Spleen (tissue), 7 donors: Measurements from ENCODE around the gene GAPVD1.

Source experiments
- POLR2AphosphoS5 ChIP-seq, 3 donors: sonication (generic); formaldehyde crosslinking; IDR thresholded peaks; one replicate each; pipeline ENCODE4 v1.5.1; 2017; ENCODE audit warnings: antibody characterized with exemption in 3 of 3
- TF ChIP-seq, protein P1 (sequence below), 11 experiments: fragments of 200-600 bp in 7 of 11; fragments of 450-650 bp in 4 of 11; sonication (generic) in 4 of 11; IDR thresholded peaks in 8 of 11; conservative IDR thresholded peaks in 3 of 11; 1 replicate in 7 of 11; 2 replicates in 4 of 11; pipeline versions ENCODE4 v1.4.0 to v1.8.0; 2016 to 2021; ENCODE audit warnings: antibody characterized with exemption in 11 of 11, inconsistent platforms in 4 of 11, mild to moderate bottlenecking in 1 of 11
- donor health status: DM: no; HTN: no; CAD: no; lungs with moderate emphysema.
- donor health status: DM: no; HTN: no; CAD: no.
- donor health status: DM: no; HTN: no; CAD: no.

DNA sequence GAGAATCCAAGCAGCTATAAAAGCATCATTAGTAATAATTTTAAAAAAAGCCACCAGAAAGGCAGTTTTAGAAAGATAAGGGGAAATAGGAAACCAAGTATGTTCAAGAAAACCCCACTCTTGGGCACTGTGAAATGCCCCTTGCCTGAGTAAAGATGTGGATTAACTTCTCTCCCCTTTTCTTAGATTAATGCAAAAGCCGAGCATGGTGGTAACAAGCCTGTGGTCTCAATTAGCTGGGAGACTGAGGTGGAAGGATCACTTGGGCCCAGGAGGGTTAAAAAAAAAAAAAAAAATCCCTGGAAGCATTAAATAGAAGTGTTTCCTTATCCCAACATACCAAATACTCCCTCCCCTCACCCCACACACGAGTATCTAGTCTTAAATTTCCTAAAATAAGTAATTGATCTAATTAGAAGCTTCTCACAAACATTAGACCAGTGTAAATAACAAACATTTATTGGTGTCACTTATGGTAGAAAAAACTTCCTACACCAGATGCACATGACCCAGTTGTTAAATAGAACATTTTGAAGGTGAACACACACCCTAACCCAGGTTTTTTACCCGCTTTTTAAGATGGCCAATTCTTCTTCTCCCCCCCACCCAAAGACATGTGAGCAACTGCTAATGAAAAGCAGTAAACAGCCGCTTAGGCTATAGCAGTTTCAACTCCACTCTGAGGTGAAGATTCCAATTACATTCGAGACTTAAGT is 25.7 kb upstream of the GAPVD1 start:
- TF ChIP-seq, protein P1, sequence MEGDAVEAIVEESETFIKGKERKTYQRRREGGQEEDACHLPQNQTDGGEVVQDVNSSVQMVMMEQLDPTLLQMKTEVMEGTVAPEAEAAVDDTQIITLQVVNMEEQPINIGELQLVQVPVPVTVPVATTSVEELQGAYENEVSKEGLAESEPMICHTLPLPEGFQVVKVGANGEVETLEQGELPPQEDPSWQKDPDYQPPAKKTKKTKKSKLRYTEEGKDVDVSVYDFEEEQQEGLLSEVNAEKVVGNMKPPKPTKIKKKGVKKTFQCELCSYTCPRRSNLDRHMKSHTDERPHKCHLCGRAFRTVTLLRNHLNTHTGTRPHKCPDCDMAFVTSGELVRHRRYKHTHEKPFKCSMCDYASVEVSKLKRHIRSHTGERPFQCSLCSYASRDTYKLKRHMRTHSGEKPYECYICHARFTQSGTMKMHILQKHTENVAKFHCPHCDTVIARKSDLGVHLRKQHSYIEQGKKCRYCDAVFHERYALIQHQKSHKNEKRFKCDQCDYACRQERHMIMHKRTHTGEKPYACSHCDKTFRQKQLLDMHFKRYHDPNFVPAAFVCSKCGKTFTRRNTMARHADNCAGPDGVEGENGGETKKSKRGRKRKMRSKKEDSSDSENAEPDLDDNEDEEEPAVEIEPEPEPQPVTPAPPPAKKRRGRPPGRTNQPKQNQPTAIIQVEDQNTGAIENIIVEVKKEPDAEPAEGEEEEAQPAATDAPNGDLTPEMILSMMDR (IDR thresholded peaks at IDR 0.05 in 8 of 11, conservative IDR thresholded peaks at IDR 0.05 in 3 of 11) = no peak
- no peak for TF ChIP-seq POLR2AphosphoS5 (IDR thresholded peaks at IDR 0.05)
